Erythroblast (primary cell): ENCODE measurements around the gene C2orf68.

ENCODE experiments used
- GATA1 ChIP-seq: IDR thresholded peaks from 2 replicates; pipeline ENCODE4 v1.6.1; 2011; ENCODE audit warnings: low read depth, mild to moderate bottlenecking, control low read depth, low read length, moderate library complexity
- POLR2A ChIP-seq: IDR thresholded peaks from 2 replicates; pipeline ENCODE4 v1.6.1; 2011; ENCODE audit warnings: mild to moderate bottlenecking, low read length

GRCh38 chr2:85557130-85557529 lies 54.7 kb downstream of the C2orf68 start:
- TF ChIP-seq POLR2A (no peak), GATA1 (no peak)
